GM12878 (cell line): ENCODE data around the gene GNAZ. TPM values are rescaled to one million over a fixed set of nuclear protein-coding genes. Genes with fewer than 3 reads are reported as not detected.

Source experiments
- ATAC-seq: fragments of 200-7000 bp; cut with Tn5 transposase; 3 replicates; pipeline ENCODE4 v1.9.1; 2020; ENCODE audit warnings: mild to moderate bottlenecking, moderate library complexity
- BruUV-seq: library from RNA; stranded (reverse); fragments of 400-500 nt; replicated peaks from 2 replicates; lab custom pipeline; 2021; lab: Mats Ljungman, UMichigan
- CTCF ChIA-PET: fragments of 300-600 bp; sonication (Branson Sonifier 250); formaldehyde crosslinking; extraction: SDS; loops from one replicate; lab custom pipeline; 2021; ENCODE audit warnings: inconsistent platforms; lab: Yijun Ruan, JAX
- POLR2A ChIA-PET: fragments of 350-600 bp; formaldehyde crosslinking; extraction: SDS; loops from one replicate; lab custom pipeline; 2021; ENCODE audit warnings: inconsistent platforms; lab: Charles Lee
- RAD21 ChIA-PET: fragments of 300-600 bp; sonication (Branson Sonifier 250); formaldehyde crosslinking; loops from one replicate; lab custom pipeline; 2023; ENCODE audit warnings: antibody characterized with exemption; ENCODE audit not compliant: unreplicated experiment; lab: Charles Lee
- SMC1A ChIA-PET: fragments of 300-600 bp; sonication (Branson Sonifier 250); formaldehyde crosslinking; loops from one replicate; lab custom pipeline; 2023; ENCODE audit not compliant: unreplicated experiment, uncharacterized antibody; lab: Charles Lee
- DNase-seq: peaks from one replicate; pipeline ENCODE4 v3.0.0-alpha.2; 2011; ENCODE audit warnings: low read depth, low spot score
- FAIRE-seq: peaks from 3 replicates; lab custom pipeline; 2011; peaks lifted over from hg19 to GRCh38; lab: Jason Lieb, UNC
- H2AFZ ChIP-seq: 2 replicates; pipeline ENCODE4 v1.6.0; 2011; ENCODE audit warnings: low read depth, low read length, control low read depth; ENCODE audit not compliant: control insufficient read depth
- H3K27ac ChIP-seq: 2 replicates; pipeline ENCODE4 v1.5.1; 2011; ENCODE audit warnings: control low read depth; ENCODE audit not compliant: control insufficient read depth, insufficient read depth
- H3K27me3 ChIP-seq, 2 experiments: replicated peaks in 1 of 2; 2 replicates each; pipeline versions ENCODE4 v1.6.0 to v1.6.1; 2011; ENCODE audit warnings: low read length in 1 of 2; ENCODE audit not compliant: control insufficient read depth in 2 of 2, insufficient read depth in 2 of 2
- H3K36me3 ChIP-seq, 2 experiments: 2 replicates each; pipeline ENCODE4 v1.5.1; 2011; ENCODE audit warnings: low read length in 1 of 2; ENCODE audit not compliant: control insufficient read depth in 2 of 2, insufficient read depth in 2 of 2
- H3K4me1 ChIP-seq: 2 replicates; pipeline ENCODE4 v1.6.1; 2011; ENCODE audit warnings: mild to moderate bottlenecking, low read length, moderate library complexity, mixed read lengths; ENCODE audit not compliant: control insufficient read depth, insufficient read depth
- H3K4me2 ChIP-seq: 2 replicates; pipeline ENCODE4 v1.6.0; 2011; ENCODE audit warnings: control low read depth; ENCODE audit not compliant: control insufficient read depth, insufficient read depth
- H3K4me3 ChIP-seq: fragments of 200-600 bp; sonication (generic); 2 replicates; pipeline ENCODE4 v1.5.1; 2016
- H3K79me2 ChIP-seq: 2 replicates; pipeline ENCODE4 v1.6.0; 2011; ENCODE audit warnings: low read length; ENCODE audit not compliant: control insufficient read depth, insufficient read depth
- H3K9ac ChIP-seq: 2 replicates; pipeline ENCODE4 v1.8.0; 2011; ENCODE audit warnings: low read length, control low read depth, mixed read lengths; ENCODE audit not compliant: control insufficient read depth, insufficient read depth
- H3K9me3 ChIP-seq: replicated peaks from 3 replicates; pipeline ENCODE4 v1.5.1; 2011; ENCODE audit warnings: mild to moderate bottlenecking, low read length; ENCODE audit not compliant: control insufficient read depth, insufficient read depth
- H4K20me1 ChIP-seq: 2 replicates; pipeline ENCODE4 v1.6.0; 2011; ENCODE audit not compliant: control insufficient read depth, insufficient read depth
- BHLHE40 ChIP-seq, 2 experiments: fragments of 450-650 bp in 1 of 2; IDR thresholded peaks; 2 replicates each; pipeline ENCODE4 v1.6.1; 2011 to 2017; ENCODE audit warnings: low read depth in 2 of 2, borderline replicate concordance in 1 of 2, improper control_type of control experiment in 1 of 2, low read length in 1 of 2, mild to moderate bottlenecking in 1 of 2
- BMI1 ChIP-seq: fragments of 450-650 bp; IDR thresholded peaks from 2 replicates; pipeline ENCODE4 v1.6.1; 2016; ENCODE audit warnings: mild to moderate bottlenecking, moderate library complexity, borderline replicate concordance
- EED ChIP-seq: sonication (generic); IDR thresholded peaks from 2 replicates; pipeline ENCODE4 v1.6.1; 2016; ENCODE audit warnings: antibody characterized with exemption, low read depth
- HSF1 ChIP-seq: fragments of 150-350 bp; IDR thresholded peaks from 2 replicates; pipeline ENCODE4 v1.6.1; 2014; ENCODE audit warnings: mild to moderate bottlenecking, low read depth, low read length
- NFIC ChIP-seq: IDR thresholded peaks from 2 replicates; pipeline ENCODE4 v1.6.1; 2012; ENCODE audit warnings: low read depth, mild to moderate bottlenecking, inconsistent platforms, low read length, moderate library complexity
- PML ChIP-seq: IDR thresholded peaks from 2 replicates; pipeline ENCODE4 v1.6.1; 2012; ENCODE audit warnings: low read length, inconsistent platforms
- SMAD1 ChIP-seq: fragments of 450-650 bp; IDR thresholded peaks from 2 replicates; pipeline ENCODE4 v1.6.1; 2018; ENCODE audit warnings: mild to moderate bottlenecking, low read depth; ENCODE audit not compliant: partially characterized antibody
- SMAD5 ChIP-seq: IDR thresholded peaks from 2 replicates; pipeline ENCODE4 v1.6.1; 2016; ENCODE audit warnings: antibody characterized with exemption, low read depth
- SPI1 ChIP-seq: IDR thresholded peaks from 2 replicates; pipeline ENCODE4 v1.6.1; 2011; ENCODE audit warnings: low read depth, mild to moderate bottlenecking, low read length, moderate library complexity, borderline replicate concordance; ENCODE audit not compliant: insufficient read depth
- SUZ12 ChIP-seq: fragments of 200-600 bp; sonication (generic); IDR thresholded peaks from one replicate; pipeline ENCODE4 v1.6.1; 2018; ENCODE audit warnings: antibody characterized with exemption, mild to moderate bottlenecking; ENCODE audit not compliant: unreplicated experiment
- TBL1XR1 ChIP-seq: IDR thresholded peaks from 2 replicates; pipeline ENCODE4 v1.6.1; 2012; ENCODE audit warnings: low read depth, low read length, improper control_type of control experiment
- USF1 ChIP-seq: IDR thresholded peaks from 2 replicates; pipeline ENCODE4 v1.6.1; 2011; ENCODE audit warnings: borderline replicate concordance, low read depth, mild to moderate bottlenecking, moderate library complexity, mixed read lengths, low read length; ENCODE audit not compliant: insufficient read depth; ENCODE audit errors: extremely low read length
- WGBS: methylation state at CpG from one replicate; pipeline ENCODE4 v1.1.6; 2016; ENCODE audit warnings: low lambda C conversion rate; ENCODE audit not compliant: insufficient replicate concordance, insufficient coverage; ENCODE audit errors: missing lambda C conversion rate; 5-methylcytosine and 5-hydroxymethylcytosine counted together
- in situ Hi-C: fragments of 300-500 bp; cut with MboI; formaldehyde crosslinking; loops from 9 replicates; pipeline ENCODE4 v1.14.3; 2018; ENCODE audit warnings: mixed read lengths
- intact Hi-C: fragments of 100-400 bp; cut with micrococcal nuclease; formaldehyde crosslinking; loops from one replicate; pipeline ENCODE4 v1.14.2; 2022; ENCODE audit not compliant: unreplicated experiment
- polyA plus RNA-seq, 11 experiments: library from polyadenylated mRNA; depleted of rRNA in 4 of 11; unstranded in 6 of 11; stranded (reverse) in 5 of 11; fragments of >200 nt; fragmentation: Nextera tagmentation in 4 of 11; fragmentation: Illumina TruSeq in 1 of 11; extraction: Ambion mirVana in 4 of 11; extraction: Trizol in 1 of 11; gene quantifications; 1 replicate in 1 of 11; 2 replicates in 10 of 11; pipeline versions ENCODE4 v1.2.1 to v1.2.3, GENCODE V29; 2011 to 2016; ENCODE audit warnings: inconsistent platforms in 2 of 11, missing spikeins in 2 of 11, low read depth in 1 of 11
- total RNA-seq, 4 experiments: library from RNA; depleted of rRNA in 3 of 4; stranded (reverse); fragments of >200 nt in 3 of 4; fragmentation: Illumina TruSeq in 1 of 4; extraction: Trizol in 1 of 4; gene quantifications; 2 replicates each; pipeline versions ENCODE4 v1.2.1 to v1.2.3, GENCODE V29; 2013 to 2021
- TF ChIP-seq, protein P1 (sequence below): IDR thresholded peaks from 2 replicates; pipeline ENCODE4 v1.6.1; 2012; ENCODE audit warnings: improper control_type of control experiment, low read depth, low read length; ENCODE audit not compliant: insufficient replicate concordance

GNAZ gene
- total and polyA plus RNA-seq, 10 of the 15 experiments (the other 5 are each of a cell fraction or from before 2014, with no cell fraction given), result 0.09 to 1.0 (median 0.44) TPM; not detected in 1

DNA sequence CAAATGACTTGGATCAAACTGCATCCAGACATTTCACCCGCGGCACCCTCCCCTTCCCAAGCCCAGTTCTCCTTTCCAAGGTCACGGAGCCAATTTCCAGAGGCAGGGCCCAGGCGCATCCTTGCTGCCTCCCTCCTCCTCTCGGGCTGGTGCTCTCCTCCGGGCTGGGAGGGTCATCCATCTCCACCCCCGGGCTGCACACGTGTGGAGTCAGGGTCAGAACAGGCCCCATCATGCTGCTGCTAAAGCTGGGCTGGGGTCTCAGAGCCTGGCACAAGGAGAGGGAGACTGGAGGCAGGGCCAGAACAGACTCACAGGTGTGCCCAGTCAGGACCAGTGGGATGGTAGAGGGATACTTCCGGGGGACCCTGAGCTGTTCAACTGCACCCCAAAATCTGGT is 57.5 kb downstream of the GNAZ start:
- in situ Hi-C loops, result loop anchor here (5.0 to 10.0 kb wide), 3 partner anchors 165 to 945 kb away; no protein-coding TSS in a partner anchor
- Histone ChIP-seq H4K20me1 (no peaks in the 10 kb centered on the region), H2AFZ (no peak overlapping the region), H3K27me3 (no peaks in the 10 kb centered on the region), H3K9me3 (no peaks in the 10 kb centered on the region), H3K4me1 (no peaks in the 10 kb centered on the region), H3K36me3 (no peaks in the 10 kb centered on the region), H3K79me2 (no peaks in the 10 kb centered on the region), H3K27ac (no peak overlapping the region), H3K4me2 (no peak overlapping the region), H3K9ac (no peak overlapping the region), H3K4me3 (no peak overlapping the region)
- WGBS, result 47% methylated on average over 9 of the region's 9 CpGs
- ChIA-PET CTCF (interaction anchor here (0.7 to 11.1 kb wide), 22 partner anchors 8 to 1456 kb away, joined by 3 to 539 read pairs (median 5); no protein-coding TSS in a partner anchor), RAD21 (interaction anchor here (0.7 to 13.5 kb wide), 9 partner anchors 10 to 360 kb away, joined by 3 to 281 read pairs (median 3); partner anchors contain the start of gene GNAZ), SMC1A (interaction anchor here (0.7 to 8.6 kb wide), 11 partner anchors 8 to 258 kb away, joined by 3 to 277 read pairs (median 3); no protein-coding TSS in a partner anchor), POLR2A (interaction anchor here (3.8 kb wide), 1 partner anchor 168 kb away, joined by 17 read pairs; no protein-coding TSS in a partner anchor)
- DNase-seq, result no peak
- no peak for FAIRE-seq
- no peak for ATAC-seq
- TF ChIP-seq BHLHE40 (IDR thresholded peaks at IDR 0.05; ENCODE audit: borderline replicate concordance in 1 of 2, low read depth in 2 of 2, low read length in 1 of 2) (no peak), NFIC (no peak), SMAD1 (no peak), SPI1 (no peak), TBL1XR1 (no peak), PML (no peak), BMI1 (no peak), USF1 (no peak), EED (no peak), SMAD5 (no peak), SUZ12 (no peak), HSF1 (no peak)
- TF ChIP-seq, protein P1, sequence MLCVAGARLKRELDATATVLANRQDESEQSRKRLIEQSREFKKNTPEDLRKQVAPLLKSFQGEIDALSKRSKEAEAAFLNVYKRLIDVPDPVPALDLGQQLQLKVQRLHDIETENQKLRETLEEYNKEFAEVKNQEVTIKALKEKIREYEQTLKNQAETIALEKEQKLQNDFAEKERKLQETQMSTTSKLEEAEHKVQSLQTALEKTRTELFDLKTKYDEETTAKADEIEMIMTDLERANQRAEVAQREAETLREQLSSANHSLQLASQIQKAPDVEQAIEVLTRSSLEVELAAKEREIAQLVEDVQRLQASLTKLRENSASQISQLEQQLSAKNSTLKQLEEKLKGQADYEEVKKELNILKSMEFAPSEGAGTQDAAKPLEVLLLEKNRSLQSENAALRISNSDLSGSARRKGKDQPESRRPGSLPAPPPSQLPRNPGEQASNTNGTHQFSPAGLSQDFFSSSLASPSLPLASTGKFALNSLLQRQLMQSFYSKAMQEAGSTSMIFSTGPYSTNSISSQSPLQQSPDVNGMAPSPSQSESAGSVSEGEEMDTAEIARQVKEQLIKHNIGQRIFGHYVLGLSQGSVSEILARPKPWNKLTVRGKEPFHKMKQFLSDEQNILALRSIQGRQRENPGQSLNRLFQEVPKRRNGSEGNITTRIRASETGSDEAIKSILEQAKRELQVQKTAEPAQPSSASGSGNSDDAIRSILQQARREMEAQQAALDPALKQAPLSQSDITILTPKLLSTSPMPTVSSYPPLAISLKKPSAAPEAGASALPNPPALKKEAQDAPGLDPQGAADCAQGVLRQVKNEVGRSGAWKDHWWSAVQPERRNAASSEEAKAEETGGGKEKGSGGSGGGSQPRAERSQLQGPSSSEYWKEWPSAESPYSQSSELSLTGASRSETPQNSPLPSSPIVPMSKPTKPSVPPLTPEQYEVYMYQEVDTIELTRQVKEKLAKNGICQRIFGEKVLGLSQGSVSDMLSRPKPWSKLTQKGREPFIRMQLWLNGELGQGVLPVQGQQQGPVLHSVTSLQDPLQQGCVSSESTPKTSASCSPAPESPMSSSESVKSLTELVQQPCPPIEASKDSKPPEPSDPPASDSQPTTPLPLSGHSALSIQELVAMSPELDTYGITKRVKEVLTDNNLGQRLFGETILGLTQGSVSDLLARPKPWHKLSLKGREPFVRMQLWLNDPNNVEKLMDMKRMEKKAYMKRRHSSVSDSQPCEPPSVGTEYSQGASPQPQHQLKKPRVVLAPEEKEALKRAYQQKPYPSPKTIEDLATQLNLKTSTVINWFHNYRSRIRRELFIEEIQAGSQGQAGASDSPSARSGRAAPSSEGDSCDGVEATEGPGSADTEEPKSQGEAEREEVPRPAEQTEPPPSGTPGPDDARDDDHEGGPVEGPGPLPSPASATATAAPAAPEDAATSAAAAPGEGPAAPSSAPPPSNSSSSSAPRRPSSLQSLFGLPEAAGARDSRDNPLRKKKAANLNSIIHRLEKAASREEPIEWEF, result no peak
- intact Hi-C loops, result loop anchor here (1.0 to 10.0 kb wide), 4 partner anchors 168 to 353 kb away; no protein-coding TSS in a partner anchor
- BruUV-seq, result no TSS peak
